SHP77 treated with DMSO at 0.1 percent for 48 hours (cell line): ENCODE measurements around the gene TNFRSF25.

Experiments used
- DNase-seq: peaks from one replicate; lab custom pipeline; 2025; lab: John Stamatoyannopoulos, UW

Gene TNFRSF25

GRCh38 chr1:6418668-6419396 is 47.1 kb downstream of the TNFRSF25 start:
- DNase-seq = no peak

GRCh38 chr1:6417961-6418667 is 47.9 kb downstream of the TNFRSF25 start:
- no peak for DNase-seq

- DNase-seq = no peak
These were observed 49.1 kb downstream of the TNFRSF25 start for GRCh38 chr1:6416906-6417305.

- no peak for DNase-seq
These were observed 49.7 kb downstream of the TNFRSF25 start for GRCh38 chr1:6416295-6416656.

- no peak for DNase-seq
These were observed 50.9 kb downstream of the TNFRSF25 start for GRCh38 chr1:6414881-6415626.

GRCh38 chr1:6414443-6414844 is 51.5 kb downstream of the TNFRSF25 start:
- DNase-seq = no peak

GRCh38 chr1:6412896-6413295 is 53.1 kb downstream of the TNFRSF25 start:
- DNase-seq = no peak
